Mesothelial cell of epicardium (in vitro differentiated cells): ENCODE results near the gene ZNF724. TPM values are rescaled to one million over a fixed set of nuclear protein-coding genes. Genes with fewer than 3 reads are reported as not detected.

Source experiments
- DNase-seq, 2 experiments: peaks; one replicate each; pipeline ENCODE4 v3.0.0; 2021; ENCODE audit warnings: low spot score in 2 of 2; ENCODE audit not compliant: unreplicated experiment in 2 of 2
- H3K27ac Mint-ChIP-seq: 2 replicates; pipeline ENCODE4 v1.8.0; 2021; ENCODE audit warnings: mixed read lengths
- H3K27me3 Mint-ChIP-seq: 2 replicates; pipeline ENCODE4 v1.8.0; 2021; ENCODE audit warnings: low read depth, mixed read lengths
- H3K36me3 Mint-ChIP-seq: 2 replicates; pipeline ENCODE4 v1.8.0; 2021; ENCODE audit warnings: mixed read lengths
- H3K4me1 Mint-ChIP-seq: 2 replicates; pipeline ENCODE4 v1.8.0; 2021; ENCODE audit warnings: mixed read lengths
- H3K4me3 Mint-ChIP-seq: 2 replicates; pipeline ENCODE4 v1.8.0; 2021; ENCODE audit warnings: mild to moderate bottlenecking, moderate library complexity, mixed read lengths
- H3K9me3 Mint-ChIP-seq: 2 replicates; pipeline ENCODE4 v1.8.0; 2021; ENCODE audit warnings: mixed read lengths
- total RNA-seq: library from RNA; stranded (reverse); gene quantifications from 3 replicates; pipeline ENCODE4 v1.2.1, GENCODE V29; 2021
- TF ChIP-seq, protein P1 (sequence below): fragments of 200-600 bp; sonication (generic); IDR thresholded peaks from one replicate; pipeline ENCODE4 v1.5.0; 2021; ENCODE audit warnings: antibody characterized with exemption; ENCODE audit not compliant: unreplicated experiment

ZNF724 gene
- total RNA-seq, 1 donor from 2014 or later, result 12.3 TPM

DNA sequence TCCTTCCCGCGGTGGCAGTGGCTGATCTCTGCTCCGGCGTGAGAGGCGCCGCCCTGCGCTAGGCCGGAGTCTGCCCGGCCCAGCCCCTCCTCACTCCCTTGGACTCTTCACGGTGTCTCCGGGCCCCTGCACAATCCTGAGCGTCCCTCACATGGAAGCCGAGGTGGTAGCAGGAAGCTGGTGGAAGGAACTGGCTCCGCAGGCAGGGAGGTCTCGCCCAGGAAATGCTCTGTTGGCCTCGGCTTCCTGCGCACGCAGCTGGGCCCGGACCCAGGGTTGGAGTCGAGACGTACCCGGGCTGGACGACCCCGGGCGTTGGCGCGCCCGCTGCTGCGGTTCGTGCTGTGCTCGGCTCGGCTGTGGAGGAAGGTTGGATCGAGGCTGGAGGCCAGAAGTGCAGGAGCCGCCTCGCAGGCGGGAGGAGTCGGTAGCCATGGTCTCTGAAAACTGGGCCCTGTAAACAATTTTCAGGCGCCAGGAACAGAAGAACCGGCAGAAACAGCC lies 46.3 kb downstream of the ZNF724 start:
- Mint-ChIP-seq H3K4me1 (no peaks in the 10 kb centered on the region), H3K4me3 (no peak overlapping the region), H3K9me3 (peaks cover 35% of the 10 kb centered on the region), H3K36me3 (peaks cover 2% of the 10 kb centered on the region), H3K27me3 (no peaks in the 10 kb centered on the region), H3K27ac (no peak overlapping the region)
- DNase-seq, result no peak
- TF ChIP-seq, protein P1, sequence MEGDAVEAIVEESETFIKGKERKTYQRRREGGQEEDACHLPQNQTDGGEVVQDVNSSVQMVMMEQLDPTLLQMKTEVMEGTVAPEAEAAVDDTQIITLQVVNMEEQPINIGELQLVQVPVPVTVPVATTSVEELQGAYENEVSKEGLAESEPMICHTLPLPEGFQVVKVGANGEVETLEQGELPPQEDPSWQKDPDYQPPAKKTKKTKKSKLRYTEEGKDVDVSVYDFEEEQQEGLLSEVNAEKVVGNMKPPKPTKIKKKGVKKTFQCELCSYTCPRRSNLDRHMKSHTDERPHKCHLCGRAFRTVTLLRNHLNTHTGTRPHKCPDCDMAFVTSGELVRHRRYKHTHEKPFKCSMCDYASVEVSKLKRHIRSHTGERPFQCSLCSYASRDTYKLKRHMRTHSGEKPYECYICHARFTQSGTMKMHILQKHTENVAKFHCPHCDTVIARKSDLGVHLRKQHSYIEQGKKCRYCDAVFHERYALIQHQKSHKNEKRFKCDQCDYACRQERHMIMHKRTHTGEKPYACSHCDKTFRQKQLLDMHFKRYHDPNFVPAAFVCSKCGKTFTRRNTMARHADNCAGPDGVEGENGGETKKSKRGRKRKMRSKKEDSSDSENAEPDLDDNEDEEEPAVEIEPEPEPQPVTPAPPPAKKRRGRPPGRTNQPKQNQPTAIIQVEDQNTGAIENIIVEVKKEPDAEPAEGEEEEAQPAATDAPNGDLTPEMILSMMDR, result no peak

GRCh38 chr19:23190341-23190740 lies 59.9 kb downstream of the ZNF724 start:
- Mint-ChIP-seq H3K27me3 (no peaks in the 10 kb centered on the region), H3K4me3 (no peak overlapping the region), H3K27ac (no peak overlapping the region), H3K9me3 (peaks cover 40% of the 10 kb centered on the region), H3K4me1 (no peaks in the 10 kb centered on the region), H3K36me3 (peaks cover 1% of the 10 kb centered on the region)
- DNase-seq, result no peak
- TF ChIP-seq, protein P1, result no peak

DNA sequence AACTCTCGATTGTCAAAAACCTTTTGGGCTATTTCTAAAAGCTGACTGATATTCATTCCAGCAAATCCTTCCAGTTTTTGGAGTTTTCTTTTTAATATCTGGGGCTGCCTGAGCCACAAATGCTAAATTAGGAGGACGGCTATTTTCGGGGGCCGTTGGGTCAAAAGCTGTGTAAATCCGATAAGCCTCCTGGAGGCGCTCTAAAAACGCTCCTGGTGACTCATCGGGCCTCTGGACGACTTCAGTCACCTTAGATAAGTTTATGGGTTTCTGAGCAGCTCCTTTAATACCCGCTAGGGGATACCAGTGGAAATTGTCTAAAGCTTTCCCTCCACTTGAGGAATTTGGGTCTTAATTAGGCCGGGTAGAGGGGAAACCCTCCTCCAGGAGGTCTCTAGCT lies 66.9 kb downstream of the ZNF724 start:
- Mint-ChIP-seq H3K27ac (no peak overlapping the region), H3K9me3 (peaks cover 84% of the 10 kb centered on the region), H3K4me1 (no peaks in the 10 kb centered on the region), H3K36me3 (no peaks in the 10 kb centered on the region), H3K27me3 (no peaks in the 10 kb centered on the region), H3K4me3 (no peak overlapping the region)
- no peak for DNase-seq
- TF ChIP-seq, protein P1, result no peak

Other genes with a start within 250 kb of the ZNF724 start
- gene ZNF728, start 247.2 kb downstream of the ZNF724 start, total RNA-seq, result not detected in 3 replicates
- 7.0 to 9.1 TPM (median 8.5 TPM) in 3 replicates for gene ZNF730, start 133.4 kb downstream of the ZNF724 start, total RNA-seq
- 165 to 169 TPM (median 165 TPM) in 3 replicates for gene ZNF91, start 145.1 kb upstream of the ZNF724 start, total RNA-seq